OCI-LY7 (cell line): Measurements from ENCODE around the gene IMMP2L.

ENCODE experiments used
- EZH2phosphoT487 ChIP-seq: fragments of 200-600 bp; sonication (generic); IDR thresholded peaks from 2 replicates; pipeline ENCODE4 v1.6.1; 2018; ENCODE audit warnings: low read depth, borderline replicate concordance, mild to moderate bottlenecking, mixed run types, antibody characterized with exemption, low read length, moderate library complexity, mixed read lengths
- TF ChIP-seq, protein P1 (sequence below): fragments of 200-600 bp; sonication (generic); conservative IDR thresholded peaks from 2 replicates; pipeline ENCODE4 v1.5.1; 2014; ENCODE audit warnings: mild to moderate bottlenecking, antibody characterized with exemption, low read length, moderate library complexity, mixed read lengths

DNA sequence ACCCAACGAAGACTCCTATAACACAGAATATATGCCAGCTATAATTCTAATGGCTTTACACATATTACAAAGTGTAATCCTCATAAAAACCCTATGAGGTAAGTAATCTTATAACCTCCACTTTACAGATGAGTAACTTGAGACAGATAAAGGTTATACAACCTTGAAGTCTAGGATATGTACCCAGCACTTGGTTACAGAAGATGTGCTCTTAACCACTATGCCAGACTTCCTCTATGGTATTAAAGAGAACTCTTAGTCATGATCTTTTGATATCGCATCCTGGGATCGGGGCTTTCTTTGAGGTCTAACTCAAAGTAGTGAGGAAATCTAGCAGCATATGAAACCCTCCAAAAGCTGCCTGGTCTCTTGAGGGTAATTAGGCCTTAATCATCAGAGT is 790.6 kb downstream of the IMMP2L start:
- TF ChIP-seq, protein P1, sequence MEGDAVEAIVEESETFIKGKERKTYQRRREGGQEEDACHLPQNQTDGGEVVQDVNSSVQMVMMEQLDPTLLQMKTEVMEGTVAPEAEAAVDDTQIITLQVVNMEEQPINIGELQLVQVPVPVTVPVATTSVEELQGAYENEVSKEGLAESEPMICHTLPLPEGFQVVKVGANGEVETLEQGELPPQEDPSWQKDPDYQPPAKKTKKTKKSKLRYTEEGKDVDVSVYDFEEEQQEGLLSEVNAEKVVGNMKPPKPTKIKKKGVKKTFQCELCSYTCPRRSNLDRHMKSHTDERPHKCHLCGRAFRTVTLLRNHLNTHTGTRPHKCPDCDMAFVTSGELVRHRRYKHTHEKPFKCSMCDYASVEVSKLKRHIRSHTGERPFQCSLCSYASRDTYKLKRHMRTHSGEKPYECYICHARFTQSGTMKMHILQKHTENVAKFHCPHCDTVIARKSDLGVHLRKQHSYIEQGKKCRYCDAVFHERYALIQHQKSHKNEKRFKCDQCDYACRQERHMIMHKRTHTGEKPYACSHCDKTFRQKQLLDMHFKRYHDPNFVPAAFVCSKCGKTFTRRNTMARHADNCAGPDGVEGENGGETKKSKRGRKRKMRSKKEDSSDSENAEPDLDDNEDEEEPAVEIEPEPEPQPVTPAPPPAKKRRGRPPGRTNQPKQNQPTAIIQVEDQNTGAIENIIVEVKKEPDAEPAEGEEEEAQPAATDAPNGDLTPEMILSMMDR: no peak
- TF ChIP-seq EZH2phosphoT487: no peak
